Motor neuron (in vitro differentiated cells): ENCODE results near the gene GGTA1. TPM values are rescaled to one million over a fixed set of nuclear protein-coding genes. Genes with fewer than 3 reads are reported as not detected.

Experiments
- ATAC-seq, 8 experiments: fragments of 200-7000 bp; cut with Tn5 transposase; replicated peaks in 6 of 8; 2 replicates each; pipeline ENCODE4 v1.8.0; 2021; ENCODE audit warnings: mild to moderate bottlenecking in 8 of 8, moderate library complexity in 8 of 8
- H3K27ac ChIP-seq, 2 donors: fragments of 250-450 bp; sonication (Bioruptor Pico); 2 replicates each; pipeline ENCODE4 v1.9.0; 2021; ENCODE audit warnings: antibody characterized with exemption in 2 of 2, mild to moderate bottlenecking in 2 of 2, moderate library complexity in 1 of 2
- H3K4me1 ChIP-seq, 2 donors: fragments of 250-450 bp; sonication (Bioruptor Pico); replicated peaks in 1 of 2; 2 replicates each; pipeline ENCODE4 v1.6.1; 2021; ENCODE audit warnings: antibody characterized with exemption in 2 of 2, mild to moderate bottlenecking in 2 of 2, moderate library complexity in 1 of 2
- H3K4me3 ChIP-seq, 5 donors: fragments of 250-450 bp; sonication (Bioruptor Pico); 2 replicates each; pipeline ENCODE4 v1.9.0; 2021; ENCODE audit warnings: antibody characterized with exemption in 5 of 5, mild to moderate bottlenecking in 5 of 5, moderate library complexity in 4 of 5
- WGBS, 10 experiments: fragments of 450-650 bp; shearing (Covaris generic); methylation state at CpG; one replicate each; pipeline ENCODE4 v1.0.0; 2022; 5-methylcytosine and 5-hydroxymethylcytosine counted together
- in situ Hi-C, 9 experiments: fragments of 400-800 bp; cut with MboI; loops; one replicate each; pipeline ENCODE4 v1.15.0; 2021; ENCODE audit warnings: low sequenced_read_pairs in 9 of 9, low pct_unique_long_range_greater_than_20kb in 2 of 9; ENCODE audit not compliant: unreplicated experiment in 9 of 9
- total RNA-seq, 8 experiments: library from RNA; unstranded; fragments of 300-600 nt; gene quantifications; 2 replicates each; pipeline versions ENCODE4 v1.2.3 to v1.2.4, GENCODE V29; 2022

The GGTA1 gene
- total RNA-seq, 8 experiments from 2014 or later = 0.05 to 1.9 (median 0.17) TPM; not detected in 1

DNA sequence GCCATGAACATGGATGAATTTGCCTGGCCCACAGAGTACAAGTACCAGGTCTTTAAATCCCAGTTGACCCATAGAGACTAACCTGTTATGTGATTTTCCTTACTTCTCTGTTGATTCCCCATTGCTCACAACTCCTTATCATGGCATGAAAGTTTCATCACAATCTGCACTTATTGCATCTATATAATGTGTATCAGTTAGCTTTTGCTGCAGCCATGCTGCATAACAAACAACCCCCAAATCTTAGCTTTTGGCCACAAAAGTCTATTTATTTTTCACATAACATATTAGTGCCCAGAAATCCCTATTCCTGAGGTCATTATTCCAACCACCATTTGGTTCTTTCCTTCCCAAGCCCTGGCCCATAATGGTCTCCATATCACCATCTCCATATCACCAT, 3.7 kb downstream of the GGTA1 start:
- Histone ChIP-seq H3K4me3 (no peak overlapping the region), H3K4me1 (peaks cover 0 to 8% of the 10 kb centered on the region in 2 donors), H3K27ac (no peak overlapping the region)
- in situ Hi-C loops = no loop called here
- no peak for ATAC-seq

DNA sequence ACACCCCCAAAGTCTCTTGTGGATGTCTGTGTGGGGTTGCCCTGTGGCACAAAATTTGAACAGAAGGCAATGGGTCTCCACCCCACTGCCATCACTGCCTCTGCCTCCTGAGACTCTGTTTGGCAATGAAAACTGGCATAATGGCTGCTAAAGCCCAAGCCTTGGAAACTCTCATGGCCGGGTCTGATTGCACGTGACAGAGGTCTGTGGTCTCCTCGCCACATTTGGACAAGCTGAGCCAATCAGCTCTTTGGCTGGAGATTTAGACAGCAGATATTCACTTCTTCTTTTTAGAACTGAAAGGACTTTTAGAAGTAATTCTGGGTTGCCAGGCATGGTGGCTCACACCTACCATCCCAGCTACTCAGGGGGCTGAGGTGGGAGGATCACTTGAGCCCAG, 5.5 kb downstream of the GGTA1 start:
- in situ Hi-C loops = no loop called here
- ATAC-seq = no peak
- H3K27ac ChIP-seq = no peak overlapping the region
- H3K4me1 ChIP-seq = peaks cover 0 to 3% of the 10 kb centered on the region in 2 donors
- H3K4me3 ChIP-seq = no peak overlapping the region
- 40 to 80% (median 60%) methylated on average over 1 to 3 of the region's 3 CpGs; no CpG with 5 or more reads in 4 of the 10 experiments for WGBS, 10 experiments

DNA sequence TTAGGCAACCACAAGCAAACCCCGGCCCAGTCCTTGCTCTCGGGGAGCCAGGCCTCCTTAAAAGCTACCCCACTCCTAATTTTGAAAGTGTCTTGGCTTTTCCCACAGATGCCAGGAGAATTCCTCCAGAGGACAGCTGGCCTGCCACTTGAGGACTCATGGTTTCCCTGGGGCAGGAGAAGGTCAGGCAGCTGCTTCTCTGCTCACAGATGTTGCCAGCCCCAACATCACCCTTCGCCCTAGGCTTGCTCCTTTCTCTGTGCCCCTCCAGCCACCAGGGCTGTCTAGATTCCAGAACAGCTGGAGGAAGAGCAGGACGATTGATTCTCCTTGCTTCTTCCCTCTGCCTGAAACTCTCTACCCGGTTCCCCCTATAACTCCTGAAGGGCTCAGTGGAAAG, 8.5 kb downstream of the GGTA1 start:
- in situ Hi-C loops = no loop called here
- Histone ChIP-seq H3K4me1 (no peaks in the 10 kb centered on the region), H3K4me3 (no peak overlapping the region), H3K27ac (no peak overlapping the region)
- WGBS, 10 experiments = 40 to 100% (median 67%) methylated on average over 1 to 3 of the region's 5 CpGs; no CpG with 5 or more reads in 4 of the 10 experiments
- no peak for ATAC-seq

DNA sequence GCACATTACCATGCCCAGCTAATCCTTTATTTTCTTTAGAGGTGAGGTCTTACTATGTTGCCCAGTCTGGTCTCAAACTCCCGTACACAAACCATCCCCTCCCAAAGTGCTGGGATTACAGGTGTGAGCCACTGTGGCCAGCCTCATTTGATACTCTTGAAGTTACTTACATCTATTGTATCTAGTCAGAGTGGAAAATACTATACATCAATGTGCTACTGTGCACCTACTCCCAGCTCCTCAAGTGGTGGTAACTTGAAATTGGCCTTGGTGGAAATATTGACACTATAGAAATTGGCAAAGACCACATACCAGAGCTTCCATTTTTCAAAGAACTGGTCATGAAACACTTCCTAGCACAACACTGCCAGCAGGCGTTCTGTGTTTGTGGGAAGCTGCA, 10.3 kb downstream of the GGTA1 start:
- in situ Hi-C loops = no loop called here
- WGBS, 10 experiments = 60 to 100% (median 86%) methylated on average over 1 to 2 of the region's 2 CpGs; no CpG with 5 or more reads in 5 of the 10 experiments
- Histone ChIP-seq H3K4me3 (no peak overlapping the region), H3K27ac (no peak overlapping the region), H3K4me1 (no peaks in the 10 kb centered on the region)
- no peak for ATAC-seq

DNA sequence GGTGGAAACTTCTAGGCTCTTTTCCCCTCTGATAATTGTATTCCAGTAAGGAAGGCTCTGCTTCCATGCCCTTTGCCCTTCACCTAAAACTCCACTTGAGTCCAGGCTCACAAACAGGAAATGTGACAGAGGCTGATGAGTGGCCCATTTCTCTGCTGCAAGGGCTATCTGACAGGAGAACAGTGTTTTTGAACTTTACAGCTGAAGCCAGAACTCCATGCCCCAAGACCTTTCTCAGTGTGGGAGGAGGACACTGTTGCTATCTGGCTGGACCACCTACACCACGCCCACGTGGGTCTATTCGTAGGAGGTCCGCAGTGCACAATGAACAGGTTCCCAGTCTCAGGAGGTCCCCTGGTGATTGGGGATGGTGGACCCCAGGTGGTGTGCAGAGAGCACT, 13.6 kb downstream of the GGTA1 start:
- no peak for ATAC-seq
- in situ Hi-C loops = no loop called here

DNA sequence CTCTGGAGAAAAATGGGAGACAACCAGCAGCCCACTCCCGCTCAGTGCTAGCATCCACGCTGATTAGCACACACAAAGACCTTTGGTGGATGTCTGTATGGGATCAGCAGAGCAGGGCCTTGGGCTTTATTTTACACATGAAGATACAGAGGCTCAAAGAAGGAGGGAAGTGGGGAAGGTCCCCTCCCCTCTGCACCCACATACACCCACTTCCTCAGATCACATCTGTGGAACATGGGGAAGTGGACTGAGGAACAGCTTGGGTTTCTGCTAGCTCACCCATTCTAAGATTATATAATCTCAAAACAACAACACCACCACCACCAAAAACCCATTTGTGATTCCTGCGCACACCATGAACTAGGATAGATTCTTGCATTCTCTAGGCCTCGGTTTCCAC, 14.0 kb downstream of the GGTA1 start:
- Histone ChIP-seq H3K27ac (no peak overlapping the region), H3K4me3 (no peak overlapping the region), H3K4me1 (peaks cover 0 to 5% of the 10 kb centered on the region in 2 donors)
- ATAC-seq = no peak
- in situ Hi-C loops = no loop called here
- 56 to 100% (median 77%) methylated on average over 2 to 4 of the region's 4 CpGs; no CpG with 5 or more reads in 3 of the 10 experiments for WGBS, 10 experiments

More for the DNA sequence above, 13.6 kb downstream of the GGTA1 start:
- no CpG with 5 or more reads among the region's 4 CpGs for WGBS, 10 experiments
- Histone ChIP-seq H3K4me3 (no peak overlapping the region), H3K27ac (no peak overlapping the region), H3K4me1 (peaks cover 0 to 5% of the 10 kb centered on the region in 2 donors)

DNA sequence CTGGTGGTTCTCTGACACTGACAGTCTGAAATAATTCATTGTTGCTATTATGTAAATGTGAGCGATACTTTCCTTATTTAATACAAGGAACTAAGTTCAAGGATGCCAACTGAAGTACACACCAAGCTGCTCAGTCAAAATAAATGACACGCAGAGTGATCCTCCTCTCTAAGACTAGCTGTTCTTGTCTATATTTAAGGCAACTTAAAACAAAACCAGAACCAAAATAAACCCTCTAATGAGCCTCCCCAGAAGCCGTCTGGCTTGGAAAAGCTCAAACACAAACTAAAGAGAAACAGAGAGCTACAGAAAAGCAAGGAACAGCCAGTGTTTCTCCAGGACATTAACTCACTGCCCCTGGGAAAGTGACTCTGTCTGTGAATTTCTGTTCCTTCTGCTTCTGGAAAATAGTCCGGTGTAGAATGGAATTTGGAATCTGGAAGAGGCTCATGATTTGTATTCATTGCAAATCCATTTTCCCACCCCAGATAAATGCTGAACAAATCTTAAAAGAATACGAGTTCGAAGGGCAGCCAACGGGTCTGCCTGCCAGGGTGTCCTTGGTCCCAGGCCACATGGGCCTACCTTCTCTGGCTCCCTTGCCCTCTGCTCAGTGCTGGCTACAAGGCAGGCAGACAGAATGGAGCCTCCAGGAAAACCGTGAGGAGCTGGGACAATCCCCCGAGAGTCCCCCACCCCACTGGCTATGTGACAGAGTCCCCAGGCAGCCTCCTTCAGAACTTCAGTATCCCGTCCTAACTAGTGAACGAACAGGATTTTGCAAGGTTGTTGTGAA, 14.8 kb downstream of the GGTA1 start:
- no peak overlapping the region for H3K4me3 ChIP-seq
- no peak for ATAC-seq
- no peak overlapping the region for H3K27ac ChIP-seq
- WGBS, 10 experiments = 5 to 100% (median 85%) methylated on average over 1 to 9 of the region's 11 CpGs
- H3K4me1 ChIP-seq = peaks cover 0 to 5% of the 10 kb centered on the region in 2 donors
- in situ Hi-C loops = no loop called here

DNA sequence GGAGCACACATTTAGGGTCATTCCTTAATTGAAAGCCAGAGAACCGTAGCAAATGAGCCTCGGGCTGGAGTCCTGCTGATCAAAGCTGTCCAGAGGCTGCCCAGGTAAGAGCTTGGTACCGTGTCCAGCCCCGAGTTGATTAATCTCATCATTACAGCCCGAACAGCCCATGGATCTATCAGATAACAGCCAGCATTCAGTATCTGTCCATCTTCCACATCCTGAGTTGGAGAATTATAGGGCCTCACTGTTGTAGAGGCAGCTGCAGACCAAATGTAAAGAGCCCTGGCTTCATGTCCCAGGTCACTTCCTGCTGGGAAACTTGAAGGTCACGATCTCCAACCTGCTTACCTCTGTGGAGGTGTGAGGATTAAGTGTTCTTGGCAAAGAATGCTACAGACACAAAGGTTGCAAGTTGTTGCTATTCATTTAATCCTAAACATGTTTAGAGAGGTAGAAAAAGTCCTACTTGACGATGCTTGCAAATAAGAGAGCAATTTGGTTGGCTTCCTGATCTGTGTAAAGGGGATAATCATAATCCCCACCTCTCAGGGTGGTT, 16.1 kb downstream of the GGTA1 start:
- peak in 2 of 8 experiments; percentile 12 to 37 for ATAC-seq
- WGBS, 10 experiments = 31 to 92% (median 66%) methylated on average over 2 to 5 of the region's 7 CpGs; no CpG with 5 or more reads in 4 of the 10 experiments
- Histone ChIP-seq H3K4me3 (no peak overlapping the region), H3K27ac (no peak overlapping the region), H3K4me1 (peaks cover 5 to 6% of the 10 kb centered on the region in 2 donors)
- in situ Hi-C loops = no loop called here

DNA sequence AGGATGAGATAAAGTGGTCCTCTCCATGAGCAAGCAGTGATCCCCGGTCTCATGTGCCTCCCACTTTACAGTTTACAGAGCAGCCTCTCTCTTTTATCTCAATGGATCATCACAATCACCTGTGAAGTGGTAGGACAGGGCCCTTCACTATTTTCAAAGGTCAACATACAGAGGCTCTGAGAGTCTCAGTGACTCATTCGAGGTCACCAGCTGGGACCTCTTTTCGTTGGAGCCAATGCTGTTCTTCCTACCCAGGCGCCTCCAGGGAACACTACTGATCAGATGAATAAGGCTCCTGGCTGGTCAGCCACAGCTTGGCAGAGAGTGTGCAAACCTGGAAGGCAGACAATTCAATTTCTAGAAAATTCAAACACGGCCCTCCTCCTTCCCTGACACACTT, 16.6 kb downstream of the GGTA1 start:
- WGBS, 10 experiments = 17 to 60% (median 36%) methylated on average over 1 to 4 of the region's 5 CpGs; no CpG with 5 or more reads in 3 of the 10 experiments
- H3K27ac ChIP-seq = no peak overlapping the region
- H3K4me3 ChIP-seq = no peak overlapping the region
- peak in 5 of 8 experiments; percentile 62 to 94 (median 89) for ATAC-seq
- H3K4me1 ChIP-seq = peaks cover 5 to 6% of the 10 kb centered on the region in 2 donors
- in situ Hi-C loops = no loop called here

DNA sequence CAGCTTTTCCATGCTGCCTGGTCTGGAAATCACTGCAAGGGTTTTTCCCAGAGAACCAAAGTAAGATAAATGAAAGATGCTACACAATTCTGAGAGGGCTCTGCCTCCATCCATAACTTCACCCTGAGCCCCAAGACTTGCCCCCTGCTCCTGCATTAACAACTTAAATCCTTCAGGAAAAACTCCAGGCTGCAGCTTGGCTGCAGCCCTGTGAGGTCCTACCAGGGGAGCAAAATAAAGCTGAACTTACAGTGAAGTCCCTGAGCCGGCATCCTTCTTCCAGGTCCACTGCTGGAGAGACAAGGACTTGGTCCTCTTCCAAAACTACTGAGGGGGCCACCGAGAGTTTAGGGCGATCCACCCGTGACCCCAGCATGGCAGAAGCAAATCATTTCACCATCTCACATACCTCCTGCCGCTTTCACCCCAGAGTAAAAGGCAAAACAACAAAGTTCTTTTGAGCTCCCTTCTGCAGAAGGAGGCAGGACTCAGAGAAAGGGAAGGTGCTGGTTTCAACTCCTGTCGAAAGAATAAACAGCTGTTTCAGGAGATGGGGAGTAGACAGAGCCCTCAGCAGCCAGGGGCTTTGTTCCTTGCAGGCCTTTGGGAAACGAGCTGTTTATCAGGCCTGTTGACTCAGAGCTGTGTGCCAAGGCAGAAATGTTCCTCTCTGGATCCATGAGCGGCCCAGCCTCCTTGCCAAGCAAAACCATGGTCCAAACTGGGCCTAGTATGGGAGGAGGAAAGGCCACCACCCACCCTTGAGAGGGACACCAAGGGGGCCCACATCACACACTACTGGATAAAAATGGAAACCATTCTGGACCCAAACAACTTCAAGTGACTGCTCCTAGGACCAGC, 20.6 kb downstream of the GGTA1 start:
- no peak overlapping the region for H3K4me3 ChIP-seq
- WGBS, 10 experiments = 0 to 72% (median 50%) methylated on average over 2 to 6 of the region's 8 CpGs; no CpG with 5 or more reads in 5 of the 10 experiments
- H3K4me1 ChIP-seq = peaks cover 5 to 6% of the 10 kb centered on the region in 2 donors
- H3K27ac ChIP-seq = no peak overlapping the region
- in situ Hi-C loops = no loop called here
- no peak for ATAC-seq

DNA sequence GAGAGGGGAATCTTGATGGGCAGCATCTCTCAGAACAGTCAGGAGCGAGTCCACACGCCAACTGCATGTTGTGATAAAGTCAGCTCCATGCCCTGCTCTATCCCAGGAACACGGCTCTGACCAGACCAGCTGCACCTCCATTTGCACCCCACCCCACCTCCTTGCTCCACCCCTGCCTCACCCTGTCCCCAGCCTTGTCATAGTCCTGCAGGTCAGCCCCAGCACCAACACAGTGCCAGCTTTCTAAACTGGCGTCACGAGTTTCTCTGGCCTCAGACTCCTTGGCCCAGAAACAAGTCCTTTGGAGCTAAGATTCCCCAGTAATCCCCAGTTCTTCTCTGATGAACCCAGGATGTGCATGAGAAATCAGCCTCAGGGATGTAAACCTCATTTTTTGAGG, 23.5 kb downstream of the GGTA1 start:
- ATAC-seq = no peak
- no peak overlapping the region for H3K4me3 ChIP-seq
- in situ Hi-C loops = no loop called here
- WGBS, 10 experiments = 67% methylated on average over 2 of the region's 5 CpGs; no CpG with 5 or more reads in 9 of the 10 experiments
- H3K4me1 ChIP-seq = peaks cover 0 to 6% of the 10 kb centered on the region in 2 donors
- H3K27ac ChIP-seq = no peak overlapping the region

DNA sequence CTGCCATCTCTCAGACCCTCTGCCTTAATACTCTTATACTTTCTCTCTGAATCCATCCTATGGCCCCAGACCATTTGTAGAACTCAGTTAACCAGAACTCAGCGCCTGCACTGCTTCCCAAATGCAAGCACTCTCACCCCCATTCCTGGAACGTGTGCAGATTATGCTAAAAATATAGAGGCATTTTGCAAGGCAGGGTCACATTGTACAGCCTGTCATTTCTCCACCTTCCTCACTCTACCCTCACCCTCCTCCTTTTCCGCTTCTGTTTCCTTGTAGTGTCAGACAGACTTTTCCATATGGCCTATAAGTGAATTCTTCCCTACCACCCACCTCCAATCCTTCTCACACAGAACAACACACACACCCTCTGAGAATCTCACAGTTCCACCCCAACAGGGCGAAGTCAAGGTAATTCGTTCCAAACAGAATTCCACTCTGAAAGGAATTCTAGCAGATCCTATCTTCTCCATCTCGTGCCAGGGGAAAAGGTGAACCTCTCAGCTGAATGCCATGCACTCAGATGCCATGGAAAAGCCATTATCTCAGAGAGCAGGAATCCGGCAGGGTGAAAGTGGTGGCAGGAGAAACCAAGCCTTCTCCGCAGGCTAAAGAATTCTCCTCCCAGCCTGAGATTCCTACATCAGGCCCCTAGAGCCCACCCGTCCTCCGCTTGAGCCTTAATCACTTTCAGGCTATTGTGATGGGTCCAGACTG, 25.3 kb downstream of the GGTA1 start:
- peaks cover 5 to 6% of the 10 kb centered on the region in 2 donors for H3K4me1 ChIP-seq
- no peak overlapping the region for H3K4me3 ChIP-seq
- 11 to 86% (median 66%) methylated on average over 1 to 7 of the region's 10 CpGs; no CpG with 5 or more reads in 1 of the 10 experiments for WGBS, 10 experiments
- in situ Hi-C loops = no loop called here
- ATAC-seq = peak in 2 of 8 experiments; percentile 48 to 69
- H3K27ac ChIP-seq = no peak overlapping the region
